GM06990 (cell line): Measurements from ENCODE around the gene HAUS7.

Experiments used
- DNase-seq: peaks from one replicate; pipeline ENCODE4 v3.0.0-alpha.2; 2011; ENCODE audit not compliant: insufficient read length; ENCODE audit errors: extremely low read depth
- H3K27me3 ChIP-seq: replicated peaks from 2 replicates; pipeline ENCODE4 v1.6.0; 2011; ENCODE audit warnings: low read length; ENCODE audit not compliant: control insufficient read depth, insufficient read depth
- H3K36me3 ChIP-seq: 2 replicates; pipeline ENCODE4 v1.5.1; 2011; ENCODE audit warnings: low read length; ENCODE audit not compliant: control insufficient read depth, insufficient read depth
- H3K4me3 ChIP-seq: replicated peaks from 2 replicates; pipeline ENCODE4 v1.5.1; 2011; ENCODE audit warnings: low read depth, mild to moderate bottlenecking, control low read depth, low read length
- TF ChIP-seq, protein P1 (sequence below): IDR thresholded peaks from 2 replicates; pipeline ENCODE4 v1.5.1; 2011; ENCODE audit warnings: low read length, control low read depth, mild to moderate bottlenecking, inconsistent platforms; ENCODE audit not compliant: insufficient read depth, poor library complexity, severe bottlenecking

The HAUS7 gene

DNA sequence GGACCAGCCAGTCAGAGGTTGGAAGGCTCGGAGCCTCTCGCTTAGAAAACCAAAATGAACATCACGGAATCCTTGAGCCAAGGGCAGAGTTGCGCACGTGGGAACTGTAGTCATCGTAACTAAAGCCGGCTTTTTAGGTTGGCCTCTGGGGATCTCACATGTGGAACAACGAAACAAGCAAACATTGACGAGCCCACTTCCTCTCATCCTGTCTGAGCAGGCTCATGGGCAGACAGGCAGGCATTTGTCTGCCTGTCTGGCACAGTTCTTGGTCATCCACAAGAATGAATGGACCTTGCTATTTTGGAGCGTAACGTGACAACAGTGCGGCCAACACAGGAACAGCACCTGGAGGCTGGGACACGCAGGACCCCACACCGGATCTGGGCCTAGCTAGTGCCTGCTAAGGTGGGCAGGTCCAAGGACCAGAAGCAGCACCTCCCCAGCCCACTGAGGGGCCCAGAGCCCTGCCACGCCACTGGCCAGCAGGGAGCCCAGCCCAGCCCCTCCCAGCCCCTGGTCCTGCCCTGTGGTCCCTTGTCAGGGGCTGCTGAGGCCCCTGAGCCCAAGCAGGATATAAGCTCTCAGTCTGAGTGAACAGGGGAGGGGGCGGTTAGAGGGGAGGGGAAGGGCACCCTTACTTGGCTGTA is 15.3 kb downstream of the HAUS7 start:
- peaks cover 2% of the 10 kb centered on the region for H3K36me3 ChIP-seq
- DNase-seq: no peak
- TF ChIP-seq, protein P1, sequence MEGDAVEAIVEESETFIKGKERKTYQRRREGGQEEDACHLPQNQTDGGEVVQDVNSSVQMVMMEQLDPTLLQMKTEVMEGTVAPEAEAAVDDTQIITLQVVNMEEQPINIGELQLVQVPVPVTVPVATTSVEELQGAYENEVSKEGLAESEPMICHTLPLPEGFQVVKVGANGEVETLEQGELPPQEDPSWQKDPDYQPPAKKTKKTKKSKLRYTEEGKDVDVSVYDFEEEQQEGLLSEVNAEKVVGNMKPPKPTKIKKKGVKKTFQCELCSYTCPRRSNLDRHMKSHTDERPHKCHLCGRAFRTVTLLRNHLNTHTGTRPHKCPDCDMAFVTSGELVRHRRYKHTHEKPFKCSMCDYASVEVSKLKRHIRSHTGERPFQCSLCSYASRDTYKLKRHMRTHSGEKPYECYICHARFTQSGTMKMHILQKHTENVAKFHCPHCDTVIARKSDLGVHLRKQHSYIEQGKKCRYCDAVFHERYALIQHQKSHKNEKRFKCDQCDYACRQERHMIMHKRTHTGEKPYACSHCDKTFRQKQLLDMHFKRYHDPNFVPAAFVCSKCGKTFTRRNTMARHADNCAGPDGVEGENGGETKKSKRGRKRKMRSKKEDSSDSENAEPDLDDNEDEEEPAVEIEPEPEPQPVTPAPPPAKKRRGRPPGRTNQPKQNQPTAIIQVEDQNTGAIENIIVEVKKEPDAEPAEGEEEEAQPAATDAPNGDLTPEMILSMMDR: no peak
- H3K27me3 ChIP-seq: no peaks in the 10 kb centered on the region
- no peak overlapping the region for H3K4me3 ChIP-seq

DNA sequence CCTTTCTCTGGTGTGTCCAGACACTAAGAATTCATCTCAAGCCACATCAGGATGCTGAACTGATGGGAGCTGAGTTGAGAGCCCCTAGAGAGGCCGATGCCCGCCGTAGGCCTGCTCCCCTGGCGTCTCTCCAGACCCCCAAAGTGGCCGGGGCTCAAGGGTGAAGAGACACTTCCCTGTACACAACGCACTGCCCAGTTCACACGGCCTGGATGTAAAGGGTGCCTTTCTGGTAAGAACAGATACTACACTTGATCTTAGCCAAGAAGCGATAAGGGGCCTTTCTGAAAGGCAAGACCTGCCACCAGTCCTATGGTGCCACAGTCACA is 19.5 kb downstream of the HAUS7 start:
- TF ChIP-seq, protein P1: no peak
- no peak for DNase-seq

DNA sequence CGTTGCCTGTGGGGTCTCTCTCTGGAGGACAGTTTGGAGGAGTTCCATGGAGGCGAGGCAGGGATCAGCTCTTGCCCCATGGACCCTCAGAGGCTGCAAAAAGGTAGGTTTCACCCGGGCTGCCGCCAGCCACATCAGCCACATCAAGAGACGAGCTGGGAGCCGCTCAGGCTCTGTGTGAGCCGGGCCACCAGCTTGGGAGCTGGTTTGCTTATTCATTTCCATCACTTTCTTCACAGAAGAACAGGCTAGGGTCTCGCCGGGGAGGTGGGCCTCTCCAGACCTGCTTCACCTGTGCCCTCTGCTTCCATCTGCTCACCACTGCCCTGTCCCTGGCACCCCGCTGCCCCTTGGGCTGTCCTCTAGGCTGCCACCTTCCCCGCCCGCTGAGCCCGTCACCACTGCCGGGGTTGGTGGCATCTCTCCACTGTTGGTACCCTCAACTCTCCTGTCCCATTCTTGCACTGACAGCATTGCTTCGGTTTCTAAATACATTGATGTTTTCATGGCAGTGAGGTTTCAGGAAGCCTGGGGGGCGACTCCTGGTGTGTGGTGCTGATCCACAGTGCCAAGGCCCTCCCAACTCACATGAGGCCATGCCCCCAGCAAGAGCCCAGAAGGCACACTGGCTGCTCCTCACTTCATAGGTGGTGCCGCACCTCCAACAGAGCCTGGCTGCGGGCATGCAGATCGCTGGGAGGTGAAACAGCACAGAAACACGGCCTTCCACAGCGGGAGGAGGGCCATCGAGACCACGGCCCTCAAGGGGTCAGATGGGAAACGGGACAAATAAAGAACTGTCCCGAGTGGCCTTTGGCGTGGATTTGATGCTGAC is 20.0 kb downstream of the HAUS7 start:
- TF ChIP-seq, protein P1: no peak
- no peaks in the 10 kb centered on the region for H3K27me3 ChIP-seq
- no peak overlapping the region for H3K4me3 ChIP-seq
- DNase-seq: no peak
- peaks cover 2% of the 10 kb centered on the region; the same call in 1 of the 2 replicates for H3K36me3 ChIP-seq

More for the DNA sequence above, 19.5 kb downstream of the HAUS7 start:
- Histone ChIP-seq H3K4me3 (no peak overlapping the region), H3K36me3 (peaks cover 2% of the 10 kb centered on the region; the same call in 1 of the 2 replicates), H3K27me3 (no peaks in the 10 kb centered on the region)

DNA sequence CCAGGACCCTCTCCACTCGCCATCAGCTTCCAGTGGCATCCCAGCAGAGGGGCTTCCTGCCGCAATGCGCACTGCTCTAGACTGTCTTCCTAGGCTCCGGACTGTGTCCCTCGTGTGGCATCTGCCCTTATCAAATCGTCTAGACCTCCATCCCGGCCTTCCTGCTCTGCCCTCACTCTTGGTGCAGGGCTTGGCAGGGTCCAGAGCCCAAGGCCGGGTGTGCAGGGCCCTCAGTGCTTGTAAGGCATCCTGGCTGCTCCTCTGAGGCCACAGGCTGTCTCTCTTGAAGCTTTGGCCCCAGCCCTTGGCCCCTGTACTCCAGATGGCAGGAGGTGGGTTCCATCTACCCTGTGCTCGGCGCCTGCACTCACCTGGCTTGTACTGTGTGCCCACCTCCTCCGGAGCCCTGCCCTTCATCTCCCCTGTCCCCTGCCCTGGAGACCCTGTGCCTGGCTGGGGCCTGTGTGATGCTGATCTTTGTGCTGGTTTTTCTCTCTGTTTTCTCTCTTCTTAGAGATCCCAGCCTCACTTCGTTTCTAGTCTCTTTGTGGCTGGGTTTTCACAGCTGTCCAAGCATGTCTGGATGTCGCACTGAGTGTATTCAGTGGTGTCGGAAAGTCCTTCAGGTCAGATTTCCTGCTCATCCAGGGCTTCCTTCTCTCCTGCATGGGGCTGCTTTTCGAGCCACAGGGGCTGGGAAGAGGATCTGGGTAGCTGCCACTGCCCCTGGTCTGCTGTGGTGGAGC is 20.8 kb downstream of the HAUS7 start:
- DNase-seq: no peak
- Histone ChIP-seq H3K27me3 (no peaks in the 10 kb centered on the region), H3K4me3 (no peak overlapping the region), H3K36me3 (no peaks in the 10 kb centered on the region)
- TF ChIP-seq, protein P1: no peak

DNA sequence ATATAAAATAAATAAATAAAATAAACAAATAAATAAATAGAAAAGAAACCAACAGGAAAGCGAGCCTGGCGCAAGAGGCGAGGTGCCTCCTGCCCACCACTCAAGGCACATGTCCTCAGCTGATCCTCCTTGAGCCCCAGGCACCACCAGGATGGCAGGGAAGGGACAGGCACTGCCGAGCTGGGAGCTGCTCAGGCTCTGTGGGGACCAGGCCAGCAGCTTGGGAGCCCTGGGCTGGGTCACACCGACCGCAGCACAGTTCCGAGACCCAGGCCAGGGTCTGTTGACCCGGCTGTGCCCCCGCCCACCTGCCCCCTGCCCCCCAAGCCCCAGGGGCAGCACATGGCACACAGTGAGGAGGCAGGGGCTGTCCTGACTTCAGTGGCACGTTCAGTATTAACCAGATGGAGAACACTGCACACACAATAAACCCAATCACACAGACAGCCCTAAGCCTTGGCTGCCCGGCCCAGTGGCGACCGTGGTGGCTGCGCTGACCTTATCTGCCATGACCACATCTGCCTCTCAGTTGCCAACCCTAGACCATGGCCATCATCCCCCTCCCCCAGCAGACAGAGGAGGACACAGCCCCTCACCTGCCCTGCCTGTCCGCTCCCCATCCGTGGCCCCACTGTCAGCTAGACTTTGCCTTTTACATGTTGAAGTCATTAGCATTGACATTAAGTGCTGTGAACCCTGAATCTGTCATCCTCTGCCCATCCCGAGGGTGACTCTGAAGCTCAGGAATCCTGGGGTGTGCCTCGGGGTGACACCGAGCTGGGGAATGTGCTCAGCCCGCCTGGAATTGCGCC is 21.6 kb downstream of the HAUS7 start:
- TF ChIP-seq, protein P1: no peak
- no peaks in the 10 kb centered on the region for H3K36me3 ChIP-seq
- no peak overlapping the region for H3K4me3 ChIP-seq
- no peak for DNase-seq
- no peaks in the 10 kb centered on the region for H3K27me3 ChIP-seq
